ELF-1 (cell line): ENCODE data around the gene CTNNB1.
"Not testable (repeated sequence)": the region's sequence is repeated elsewhere in the genome, so short reads cannot be mapped to it uniquely, and the experiment has no call there.

Experiments used
- DNase-seq: peaks from one replicate; pipeline ENCODE4 v3.0.0-alpha.2; 2016; ENCODE audit warnings: low read depth, low spot score

CTNNB1 gene

GRCh38 chr3:41251593-41251992, 52.3 kb downstream of the CTNNB1 start:
- DNase-seq, result no peak

GRCh38 chr3:41258239-41258800, 59.0 kb downstream of the CTNNB1 start:
- no peak for DNase-seq

GRCh38 chr3:41259449-41260062, 60.3 kb downstream of the CTNNB1 start:
- no peak for DNase-seq

GRCh38 chr3:41260063-41260450, 60.8 kb downstream of the CTNNB1 start:
- no peak for DNase-seq

GRCh38 chr3:41265011-41265545, 65.8 kb downstream of the CTNNB1 start:
- DNase-seq, result no peak

GRCh38 chr3:41265823-41266273, 66.5 kb downstream of the CTNNB1 start:
- no peak for DNase-seq

- DNase-seq, result no peak
These were observed 68.8 kb downstream of the CTNNB1 start for GRCh38 chr3:41267975-41268640.

GRCh38 chr3:41272667-41273066, 73.4 kb downstream of the CTNNB1 start:
- DNase-seq, result no peak

- no peak for DNase-seq
These were observed 75.8 kb downstream of the CTNNB1 start for GRCh38 chr3:41274944-41275668.

- no peak for DNase-seq
These were observed 76.9 kb downstream of the CTNNB1 start for GRCh38 chr3:41276191-41276590.

GRCh38 chr3:41277790-41278465, 78.6 kb downstream of the CTNNB1 start:
- peak; percentile 41 for DNase-seq

- DNase-seq, result not testable (repeated sequence)
These were observed 85.6 kb downstream of the CTNNB1 start for GRCh38 chr3:41284934-41285333.

- DNase-seq, result no peak
These were observed 87.0 kb downstream of the CTNNB1 start for GRCh38 chr3:41286305-41286704.

- no peak for DNase-seq
These were observed 89.5 kb downstream of the CTNNB1 start for GRCh38 chr3:41288785-41289184.
